Measurements from ENCODE around the gene POLR3G. TPM values are rescaled to one million over a fixed set of nuclear protein-coding genes. Genes with fewer than 3 reads are reported as not detected.

The POLR3G gene
- total and polyA plus RNA-seq, 4 donors: 0.08 to 1.5 (median 0.64) TPM

DNA sequence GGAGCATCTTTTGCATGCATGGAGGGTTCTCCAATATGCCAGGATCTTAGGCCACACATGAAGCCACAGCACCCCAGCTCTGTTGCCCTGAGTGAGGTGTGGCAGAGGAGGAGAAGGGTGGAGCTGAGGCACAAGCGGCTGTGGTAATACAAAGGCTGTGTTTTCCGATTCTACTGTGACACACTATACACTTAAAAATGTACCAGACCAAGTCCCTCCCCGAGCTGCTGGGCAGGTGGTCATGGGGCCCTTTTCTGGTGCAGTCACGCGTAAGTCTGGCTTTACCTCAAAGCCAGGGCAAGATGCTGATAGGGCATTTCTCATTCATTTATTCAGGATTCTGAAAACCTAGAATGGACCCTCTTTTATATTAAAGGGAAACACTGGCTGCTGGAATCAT, 87.7 kb downstream of the POLR3G start:
- WGBS, 2 donors: 60 to 62% methylated on average over 5 of the region's 5 CpGs
- ATAC-seq (ENCODE audit: low FRiP score): no peak
- Histone ChIP-seq H3K36me3 (ENCODE audit: control insufficient read depth in 1 of 2, insufficient read depth in 2 of 2, low read length in 1 of 2) (no peaks in the 10 kb centered on the region), H3K27me3 (ENCODE audit: control insufficient read depth in 1 of 2, insufficient read depth in 2 of 2, low read length in 1 of 2) (no peaks in the 10 kb centered on the region), H3K27ac (ENCODE audit: low read depth in 1 of 2, low read length in 2 of 2) (no peak overlapping the region), H3K4me1 (ENCODE audit: control insufficient read depth in 1 of 2, insufficient read depth in 2 of 2, low read length in 2 of 2) (peaks cover 0 to 2% of the 10 kb centered on the region in 2 donors), H3K9me3 (ENCODE audit: control insufficient read depth, low read length) (no peaks in the 10 kb centered on the region), H3K4me3 (ENCODE audit: low read length in 2 of 2) (no peak overlapping the region)
- DNase-seq: no peak
- intact Hi-C loops (cut with DNase I): no loop called here

DNA sequence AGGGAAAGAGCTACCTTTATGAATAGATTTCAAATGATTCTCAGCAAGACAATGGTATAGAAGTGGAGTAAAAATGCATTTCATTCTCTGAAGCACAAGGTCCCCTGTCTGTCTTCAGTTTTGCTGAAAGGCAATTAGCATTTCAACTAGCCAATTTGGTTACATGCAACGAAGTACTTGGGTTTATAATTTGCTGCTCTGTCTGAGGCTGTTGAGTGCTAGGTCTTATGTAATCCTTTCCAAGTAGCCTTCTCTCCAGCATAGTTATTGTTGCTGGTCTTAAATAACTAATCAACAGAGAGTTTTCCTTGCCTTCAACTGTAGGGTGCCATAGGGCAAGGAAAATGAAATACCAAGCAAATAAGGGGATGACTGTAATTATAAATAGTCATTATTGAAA, 88.4 kb downstream of the POLR3G start:
- H3K4me1 ChIP-seq (ENCODE audit: control insufficient read depth in 1 of 2, insufficient read depth in 2 of 2, low read length in 2 of 2): peaks cover 0 to 2% of the 10 kb centered on the region in 2 donors
- no peak for ATAC-seq (ENCODE audit: low FRiP score)
- intact Hi-C loops (cut with DNase I): no loop called here
- no peaks in the 10 kb centered on the region for H3K27me3 ChIP-seq (ENCODE audit: control insufficient read depth in 1 of 2, insufficient read depth in 2 of 2, low read length in 1 of 2)
- H3K4me3 ChIP-seq (ENCODE audit: low read length in 2 of 2): no peak overlapping the region
- 29 to 33% methylated on average over 1 of the region's 1 CpG for WGBS, 2 donors
- no peak for DNase-seq
- no peak overlapping the region for H3K27ac ChIP-seq (ENCODE audit: low read depth in 1 of 2, low read length in 2 of 2)
- H3K9me3 ChIP-seq (ENCODE audit: control insufficient read depth, low read length): no peaks in the 10 kb centered on the region
- H3K36me3 ChIP-seq (ENCODE audit: control insufficient read depth in 1 of 2, insufficient read depth in 2 of 2, low read length in 1 of 2): no peaks in the 10 kb centered on the region

Other genes with a start within 250 kb of the POLR3G start
- 10 to 100 TPM; 15.3 to 16.9 TPM for gene CETN3, start 65.1 kb upstream of the POLR3G start, total RNA-seq
- gene CETN3, start 65.1 kb upstream of the POLR3G start, polyA plus RNA-seq: 10 to 100 TPM; 12.6 to 25.7 TPM
- gene MBLAC2, start 93 bp upstream of the POLR3G start, total RNA-seq: 1 to 10 TPM; 3.0 to 5.8 TPM
- 1 to 10 TPM; 1.1 to 3.1 TPM for gene MBLAC2, start 93 bp upstream of the POLR3G start, polyA plus RNA-seq
- 10 to 100 TPM; 24.7 to 29.7 TPM for gene LYSMD3, start 54.7 kb downstream of the POLR3G start, total RNA-seq
- gene LYSMD3, start 54.7 kb downstream of the POLR3G start, polyA plus RNA-seq: 10 to 100 TPM in 1 of 2 donors, 1 to 10 TPM in 1; 9.6 to 12.6 TPM
- under 1 TPM; 0.36 to 0.62 TPM for gene ADGRV1, start 83.9 kb downstream of the POLR3G start, total RNA-seq
- under 1 TPM; 0.38 to 0.64 TPM for gene ADGRV1, start 83.9 kb downstream of the POLR3G start, polyA plus RNA-seq